CD1c-positive myeloid dendritic cell (primary cell): ENCODE results near the gene SURF6.
"Not testable (repeated sequence)": the region's sequence is repeated elsewhere in the genome, so short reads cannot be mapped to it uniquely, and the experiment has no call there.

Source experiments
- DNase-seq: peaks from one replicate; pipeline ENCODE4 v3.0.0-alpha.2; 2016; ENCODE audit errors: extremely low spot score

SURF6 gene

GRCh38 chr9:133327021-133327420 lies 9.0 kb downstream of the SURF6 start:
- not testable (repeated sequence) for DNase-seq

GRCh38 chr9:133323991-133324703 lies 11.8 kb downstream of the SURF6 start:
- no peak for DNase-seq

GRCh38 chr9:133323211-133323610 lies 12.8 kb downstream of the SURF6 start:
- DNase-seq, result no peak

GRCh38 chr9:133322701-133323100 lies 13.3 kb downstream of the SURF6 start:
- no peak for DNase-seq

GRCh38 chr9:133321411-133321935 lies 14.5 kb downstream of the SURF6 start:
- no peak for DNase-seq

GRCh38 chr9:133320421-133320881 lies 15.5 kb downstream of the SURF6 start:
- no peak for DNase-seq

GRCh38 chr9:133317551-133317950 lies 18.4 kb downstream of the SURF6 start:
- not testable (repeated sequence) for DNase-seq

- DNase-seq, result no peak
Measured at GRCh38 chr9:133315997-133316396, 20.0 kb downstream of the SURF6 start.

GRCh38 chr9:133309608-133310007 lies 26.4 kb downstream of the SURF6 start:
- no peak for DNase-seq

- no peak for DNase-seq
Measured at GRCh38 chr9:133307301-133307700, 28.7 kb downstream of the SURF6 start.

- DNase-seq, result no peak
Measured at GRCh38 chr9:133306242-133307204, 29.5 kb downstream of the SURF6 start.

- no peak for DNase-seq
Measured at GRCh38 chr9:133305731-133306130, 30.3 kb downstream of the SURF6 start.

- DNase-seq, result no peak
Measured at GRCh38 chr9:133304477-133305377, 31.3 kb downstream of the SURF6 start.

GRCh38 chr9:133304158-133304470 lies 31.9 kb downstream of the SURF6 start:
- no peak for DNase-seq

- no peak for DNase-seq
Measured at GRCh38 chr9:133303266-133304157, 32.5 kb downstream of the SURF6 start.

GRCh38 chr9:133301253-133302230 lies 34.4 kb downstream of the SURF6 start:
- no peak for DNase-seq

- DNase-seq, result not testable (repeated sequence)
Measured at GRCh38 chr9:133299996-133300395, 36.0 kb downstream of the SURF6 start.

GRCh38 chr9:133294257-133294656 lies 41.7 kb downstream of the SURF6 start:
- no peak for DNase-seq

- DNase-seq, result no peak
Measured at GRCh38 chr9:133290751-133291302, 45.2 kb downstream of the SURF6 start.
